Spleen (tissue), 7 donors: ENCODE results near the gene CGB1.

Source experiments
- POLR2AphosphoS5 ChIP-seq, 3 donors: sonication (generic); formaldehyde crosslinking; IDR thresholded peaks; one replicate each; pipeline ENCODE4 v1.5.1; 2017; ENCODE audit warnings: antibody characterized with exemption in 3 of 3
- TF ChIP-seq, protein P1 (sequence below), 11 experiments: fragments of 200-600 bp in 7 of 11; fragments of 450-650 bp in 4 of 11; sonication (generic) in 4 of 11; IDR thresholded peaks in 8 of 11; conservative IDR thresholded peaks in 3 of 11; 1 replicate in 7 of 11; 2 replicates in 4 of 11; pipeline versions ENCODE4 v1.4.0 to v1.8.0; 2016 to 2021; ENCODE audit warnings: antibody characterized with exemption in 11 of 11, inconsistent platforms in 4 of 11, mild to moderate bottlenecking in 1 of 11
- donor health status: DM: no; HTN: no; CAD: no; lungs with moderate emphysema.
- donor health status: DM: no; HTN: no; CAD: no.
- donor health status: DM: no; HTN: no; CAD: no.

DNA sequence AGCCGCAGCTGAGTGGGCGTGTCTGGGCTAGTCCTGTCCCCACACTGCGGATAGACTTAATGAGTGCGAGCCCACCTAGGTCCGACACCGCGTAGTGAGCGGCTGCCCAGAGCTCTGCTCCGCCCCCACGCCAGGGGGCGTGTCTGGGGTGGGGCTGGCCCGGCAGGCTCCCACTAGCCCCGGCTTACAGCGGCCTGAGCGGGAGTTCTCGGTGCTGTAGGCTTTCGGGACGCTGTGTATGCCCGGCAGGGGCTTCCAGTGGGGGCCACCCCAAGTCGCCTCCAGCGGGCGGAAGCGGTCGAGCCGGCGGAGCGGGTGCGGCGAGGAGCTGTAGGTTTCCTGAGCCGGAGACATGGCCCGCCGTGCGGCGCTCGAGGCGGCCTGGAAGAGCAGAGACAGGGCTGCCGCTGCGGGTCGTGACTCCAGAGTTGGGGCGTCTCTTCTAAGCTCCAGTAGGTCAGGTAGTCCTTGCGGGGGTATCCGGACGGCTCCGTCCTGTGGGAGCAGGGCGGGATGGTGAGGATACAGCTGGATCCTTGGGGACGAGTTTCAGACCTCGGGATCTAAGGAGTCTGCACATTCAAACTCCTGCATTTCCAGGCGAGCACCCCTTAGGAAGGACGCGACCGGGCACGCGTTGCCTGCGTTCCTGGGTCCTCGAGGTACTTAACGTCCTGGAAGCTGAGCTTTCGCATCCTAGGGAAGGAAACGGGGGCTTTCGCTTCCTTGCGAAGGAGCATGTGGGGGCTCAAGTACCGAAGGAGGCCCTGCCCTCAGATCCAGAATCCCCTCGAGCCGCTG is 19.6 kb upstream of the CGB1 start:
- TF ChIP-seq, protein P1, sequence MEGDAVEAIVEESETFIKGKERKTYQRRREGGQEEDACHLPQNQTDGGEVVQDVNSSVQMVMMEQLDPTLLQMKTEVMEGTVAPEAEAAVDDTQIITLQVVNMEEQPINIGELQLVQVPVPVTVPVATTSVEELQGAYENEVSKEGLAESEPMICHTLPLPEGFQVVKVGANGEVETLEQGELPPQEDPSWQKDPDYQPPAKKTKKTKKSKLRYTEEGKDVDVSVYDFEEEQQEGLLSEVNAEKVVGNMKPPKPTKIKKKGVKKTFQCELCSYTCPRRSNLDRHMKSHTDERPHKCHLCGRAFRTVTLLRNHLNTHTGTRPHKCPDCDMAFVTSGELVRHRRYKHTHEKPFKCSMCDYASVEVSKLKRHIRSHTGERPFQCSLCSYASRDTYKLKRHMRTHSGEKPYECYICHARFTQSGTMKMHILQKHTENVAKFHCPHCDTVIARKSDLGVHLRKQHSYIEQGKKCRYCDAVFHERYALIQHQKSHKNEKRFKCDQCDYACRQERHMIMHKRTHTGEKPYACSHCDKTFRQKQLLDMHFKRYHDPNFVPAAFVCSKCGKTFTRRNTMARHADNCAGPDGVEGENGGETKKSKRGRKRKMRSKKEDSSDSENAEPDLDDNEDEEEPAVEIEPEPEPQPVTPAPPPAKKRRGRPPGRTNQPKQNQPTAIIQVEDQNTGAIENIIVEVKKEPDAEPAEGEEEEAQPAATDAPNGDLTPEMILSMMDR (IDR thresholded peaks at IDR 0.05 in 8 of 11, conservative IDR thresholded peaks at IDR 0.05 in 3 of 11): peak in 7 of 11 experiments; percentile 16 to 55 (median 45)
- TF ChIP-seq POLR2AphosphoS5 (IDR thresholded peaks at IDR 0.05): peak in 1 of 3 donors; percentile 45
